Osteoblast (primary cell): ENCODE data around the gene CYTH4. TPM values are rescaled to one million over a fixed set of nuclear protein-coding genes. Genes with fewer than 3 reads are reported as not detected.

Source experiments
- DNase-seq: peaks from one replicate; pipeline ENCODE4 v3.0.0; 2011; ENCODE audit warnings: low spot score, mixed read lengths; ENCODE audit not compliant: insufficient read length; ENCODE audit errors: missing footprints
- H2AFZ ChIP-seq: 2 replicates; pipeline ENCODE4 v1.6.0; 2011; ENCODE audit warnings: mild to moderate bottlenecking, low read length
- H3K27ac ChIP-seq: 2 replicates; pipeline ENCODE4 v1.5.1; 2011; ENCODE audit warnings: mild to moderate bottlenecking, low read depth, low read length, moderate library complexity
- H3K27me3 ChIP-seq: 2 replicates; pipeline ENCODE4 v1.6.0; 2012; ENCODE audit warnings: mild to moderate bottlenecking, control low read depth, inconsistent platforms, low read length, moderate library complexity; ENCODE audit not compliant: insufficient read depth
- H3K36me3 ChIP-seq: 2 replicates; pipeline ENCODE4 v1.5.1; 2011; ENCODE audit warnings: mild to moderate bottlenecking, low read length, control low read depth, moderate library complexity; ENCODE audit not compliant: insufficient read depth
- H3K4me1 ChIP-seq: 2 replicates; pipeline ENCODE4 v1.5.1; 2011; ENCODE audit warnings: mild to moderate bottlenecking, low read length, control low read depth, moderate library complexity; ENCODE audit not compliant: insufficient read depth
- H3K4me2 ChIP-seq: 2 replicates; pipeline ENCODE4 v1.6.0; 2011; ENCODE audit warnings: mild to moderate bottlenecking, low read length; ENCODE audit not compliant: insufficient read depth
- H3K4me3 ChIP-seq: fragments of 200-600 bp; sonication (generic); 3 replicates; pipeline ENCODE4 v1.5.1; 2012; ENCODE audit warnings: mild to moderate bottlenecking, low read length, inconsistent platforms; ENCODE audit not compliant: insufficient read depth
- H3K79me2 ChIP-seq: 2 replicates; pipeline ENCODE4 v1.6.0; 2012; ENCODE audit warnings: mild to moderate bottlenecking, low read length, control low read depth, inconsistent platforms; ENCODE audit not compliant: insufficient read depth
- H3K9me3 ChIP-seq: 2 replicates; pipeline ENCODE4 v1.5.1; 2011; ENCODE audit warnings: low read depth, low read length, control low read depth
- H4K20me1 ChIP-seq: 2 replicates; pipeline ENCODE4 v1.6.0; 2012; ENCODE audit warnings: mild to moderate bottlenecking, low read length, control low read depth; ENCODE audit not compliant: insufficient read depth
- total RNA-seq: library from RNA; depleted of rRNA; stranded (reverse); fragments of >200 nt; gene quantifications from 2 replicates; pipeline ENCODE4 v1.2.3, GENCODE V29; 2012
- TF ChIP-seq, protein P1 (sequence below): IDR thresholded peaks from 2 replicates; pipeline ENCODE4 v1.5.1; 2011; ENCODE audit warnings: mild to moderate bottlenecking, low read depth, low read length, moderate library complexity; ENCODE audit errors: extremely low read depth

The CYTH4 gene
- total RNA-seq, 1 donor = 0.72 TPM

GRCh38 chr22:37343863-37344734 lies 61.8 kb downstream of the CYTH4 start:
- Histone ChIP-seq H3K27ac (no peak overlapping the region), H3K4me3 (no peak overlapping the region), H3K27me3 (peaks cover 26% of the 10 kb centered on the region), H3K9me3 (no peaks in the 10 kb centered on the region), H3K79me2 (no peaks in the 10 kb centered on the region), H3K4me1 (peaks cover 11% of the 10 kb centered on the region), H4K20me1 (no peaks in the 10 kb centered on the region), H2AFZ (no peak overlapping the region), H3K4me2 (no peak overlapping the region), H3K36me3 (no peaks in the 10 kb centered on the region)
- peak; percentile 81 for DNase-seq
- TF ChIP-seq, protein P1, sequence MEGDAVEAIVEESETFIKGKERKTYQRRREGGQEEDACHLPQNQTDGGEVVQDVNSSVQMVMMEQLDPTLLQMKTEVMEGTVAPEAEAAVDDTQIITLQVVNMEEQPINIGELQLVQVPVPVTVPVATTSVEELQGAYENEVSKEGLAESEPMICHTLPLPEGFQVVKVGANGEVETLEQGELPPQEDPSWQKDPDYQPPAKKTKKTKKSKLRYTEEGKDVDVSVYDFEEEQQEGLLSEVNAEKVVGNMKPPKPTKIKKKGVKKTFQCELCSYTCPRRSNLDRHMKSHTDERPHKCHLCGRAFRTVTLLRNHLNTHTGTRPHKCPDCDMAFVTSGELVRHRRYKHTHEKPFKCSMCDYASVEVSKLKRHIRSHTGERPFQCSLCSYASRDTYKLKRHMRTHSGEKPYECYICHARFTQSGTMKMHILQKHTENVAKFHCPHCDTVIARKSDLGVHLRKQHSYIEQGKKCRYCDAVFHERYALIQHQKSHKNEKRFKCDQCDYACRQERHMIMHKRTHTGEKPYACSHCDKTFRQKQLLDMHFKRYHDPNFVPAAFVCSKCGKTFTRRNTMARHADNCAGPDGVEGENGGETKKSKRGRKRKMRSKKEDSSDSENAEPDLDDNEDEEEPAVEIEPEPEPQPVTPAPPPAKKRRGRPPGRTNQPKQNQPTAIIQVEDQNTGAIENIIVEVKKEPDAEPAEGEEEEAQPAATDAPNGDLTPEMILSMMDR = no peak

GRCh38 chr22:37344735-37345449 lies 62.6 kb downstream of the CYTH4 start:
- no peaks in the 10 kb centered on the region for H3K79me2 ChIP-seq
- no peaks in the 10 kb centered on the region for H4K20me1 ChIP-seq
- H3K36me3 ChIP-seq = no peaks in the 10 kb centered on the region
- H2AFZ ChIP-seq = no peak overlapping the region
- no peak overlapping the region for H3K4me2 ChIP-seq
- no peaks in the 10 kb centered on the region for H3K9me3 ChIP-seq
- H3K4me3 ChIP-seq = no peak overlapping the region
- no peak overlapping the region for H3K27ac ChIP-seq
- DNase-seq = peak; percentile 84
- peaks cover 26% of the 10 kb centered on the region for H3K27me3 ChIP-seq
- H3K4me1 ChIP-seq = peaks cover 11% of the 10 kb centered on the region
- TF ChIP-seq, protein P1 = no peak

DNA sequence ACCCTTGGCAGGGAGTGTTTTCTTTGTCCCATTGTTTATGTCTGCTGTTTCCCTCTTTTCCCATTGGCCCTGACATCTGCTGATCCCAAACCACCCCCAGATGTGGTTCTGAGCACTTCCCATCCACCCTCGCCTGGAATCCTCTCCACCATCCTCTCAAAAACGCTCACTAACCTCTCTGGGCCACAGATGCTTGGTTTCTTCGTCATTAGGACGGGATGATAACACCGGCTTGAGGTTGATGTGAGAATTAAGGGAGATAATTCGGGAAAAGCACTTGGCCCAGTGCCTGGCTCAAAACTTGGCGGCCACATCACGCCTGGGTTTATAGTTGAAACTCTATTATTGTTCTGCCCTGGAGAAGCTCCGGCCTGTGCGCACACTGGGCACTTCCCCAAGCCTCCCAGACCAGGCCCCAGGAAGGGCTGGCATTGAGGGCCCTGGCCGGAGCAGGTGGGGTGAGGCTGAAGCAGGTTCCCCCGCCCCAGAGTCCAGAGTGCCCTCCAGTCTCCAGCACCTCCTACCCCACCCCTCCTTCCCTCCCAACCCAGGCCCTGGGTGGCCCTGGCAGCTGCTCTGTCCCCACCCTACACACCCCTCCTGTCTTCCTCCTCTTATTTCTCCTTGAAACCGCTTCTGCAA lies 63.7 kb downstream of the CYTH4 start:
- DNase-seq = peak; percentile 98
- no peak overlapping the region for H3K4me2 ChIP-seq
- H4K20me1 ChIP-seq = no peaks in the 10 kb centered on the region
- peaks cover 11% of the 10 kb centered on the region for H3K4me1 ChIP-seq
- H3K4me3 ChIP-seq = no peak overlapping the region
- TF ChIP-seq, protein P1 = no peak
- H2AFZ ChIP-seq = no peak overlapping the region
- H3K79me2 ChIP-seq = no peaks in the 10 kb centered on the region
- H3K9me3 ChIP-seq = no peaks in the 10 kb centered on the region
- H3K27me3 ChIP-seq = peaks cover 19% of the 10 kb centered on the region
- no peak overlapping the region for H3K27ac ChIP-seq
- H3K36me3 ChIP-seq = no peaks in the 10 kb centered on the region

GRCh38 chr22:37346505-37346895 lies 64.2 kb downstream of the CYTH4 start:
- no peak overlapping the region for H3K27ac ChIP-seq
- H3K9me3 ChIP-seq = no peaks in the 10 kb centered on the region
- no peak overlapping the region for H3K4me2 ChIP-seq
- no peak overlapping the region for H2AFZ ChIP-seq
- no peaks in the 10 kb centered on the region for H3K36me3 ChIP-seq
- TF ChIP-seq, protein P1 = no peak
- no peaks in the 10 kb centered on the region for H4K20me1 ChIP-seq
- no peak overlapping the region for H3K4me3 ChIP-seq
- peaks cover 14% of the 10 kb centered on the region for H3K27me3 ChIP-seq
- H3K79me2 ChIP-seq = no peaks in the 10 kb centered on the region
- peak; percentile 10 for DNase-seq
- peaks cover 11% of the 10 kb centered on the region for H3K4me1 ChIP-seq
